Fibroblast of lung (primary cell): ENCODE results near the gene GBA2. TPM values are rescaled to one million over a fixed set of nuclear protein-coding genes. Genes with fewer than 3 reads are reported as not detected.

Experiments used
- DNase-seq, 2 donors: peaks; one replicate each; pipeline versions ENCODE4 v3.0.0 to v3.0.0-alpha.2; 2010; ENCODE audit warnings: low read depth in 2 of 2
- H2AFZ ChIP-seq: 2 replicates; pipeline ENCODE4 v1.5.1; 2012; ENCODE audit warnings: low read length, control low read depth, inconsistent platforms
- H3K27ac ChIP-seq: 2 replicates; pipeline ENCODE4 v1.5.1; 2011; ENCODE audit warnings: low read length, control low read depth; ENCODE audit not compliant: insufficient read depth
- H3K27me3 ChIP-seq: 2 replicates; pipeline ENCODE4 v1.5.1; 2011; ENCODE audit warnings: mild to moderate bottlenecking, low read length; ENCODE audit not compliant: control insufficient read depth, insufficient read depth
- H3K36me3 ChIP-seq: 2 replicates; pipeline ENCODE4 v1.5.1; 2011; ENCODE audit warnings: low read length; ENCODE audit not compliant: control insufficient read depth, insufficient read depth
- H3K4me1 ChIP-seq: 2 replicates; pipeline ENCODE4 v1.5.1; 2011; ENCODE audit warnings: low read length; ENCODE audit not compliant: control insufficient read depth, insufficient read depth; ENCODE audit errors: extremely low read depth
- H3K4me2 ChIP-seq: 2 replicates; pipeline ENCODE4 v1.5.1; 2011; ENCODE audit warnings: low read length, control low read depth; ENCODE audit not compliant: insufficient read depth; ENCODE audit errors: extremely low read depth
- H3K4me3 ChIP-seq, 4 experiments: fragments of 200-600 bp in 1 of 4; sonication (generic) in 1 of 4; replicated peaks in 1 of 4; 2 replicates each; pipeline ENCODE4 v1.5.1; 2011 to 2016; ENCODE audit warnings: low read length in 4 of 4, low read depth in 3 of 4, mild to moderate bottlenecking in 3 of 4, control low read depth in 2 of 4, inconsistent platforms in 1 of 4, mixed read lengths in 1 of 4; ENCODE audit not compliant: insufficient read depth in 1 of 4; ENCODE audit errors: control extremely low read depth in 1 of 4
- H3K79me2 ChIP-seq: 2 replicates; pipeline ENCODE4 v1.5.1; 2012; ENCODE audit warnings: mild to moderate bottlenecking, low read length, inconsistent platforms; ENCODE audit not compliant: control insufficient read depth, insufficient read depth
- H3K9ac ChIP-seq: 2 replicates; pipeline ENCODE4 v1.5.1; 2011; ENCODE audit warnings: mild to moderate bottlenecking, low read length, control low read depth; ENCODE audit not compliant: insufficient read depth
- H3K9me3 ChIP-seq: 2 replicates; pipeline ENCODE4 v1.5.1; 2012; ENCODE audit warnings: low read depth, low read length; ENCODE audit not compliant: control insufficient read depth, insufficient read depth
- H4K20me1 ChIP-seq: 2 replicates; pipeline ENCODE4 v1.5.1; 2011; ENCODE audit warnings: low read length; ENCODE audit not compliant: control insufficient read depth, insufficient read depth; ENCODE audit errors: extremely low read depth
- CTCF ChIP-seq, 2 donors: IDR thresholded peaks in 1 of 2; conservative IDR thresholded peaks in 1 of 2; 1 replicate in 1 of 2; 2 replicates in 1 of 2; pipeline ENCODE4 v1.5.1; 2011 to 2012; ENCODE audit warnings: low read length in 2 of 2, control low read depth in 1 of 2, inconsistent platforms in 1 of 2, low read depth in 1 of 2, mild to moderate bottlenecking in 1 of 2
- EZH2 ChIP-seq: IDR thresholded peaks from 2 replicates; pipeline ENCODE4 v1.5.1; 2012; ENCODE audit warnings: low read length, control low read depth, mild to moderate bottlenecking; ENCODE audit errors: missing control alignments
- polyA plus RNA-seq, 2 donors: library from polyadenylated mRNA; depleted of rRNA in 1 of 2; stranded (reverse) in 1 of 2; unstranded in 1 of 2; fragments of >200 nt; gene quantifications; 2 replicates each; pipeline ENCODE4 v1.2.1, GENCODE V29; 2011 to 2012; ENCODE audit warnings: missing spikeins in 1 of 2
- total RNA-seq: library from RNA; depleted of rRNA; stranded (reverse); fragments of >200 nt; gene quantifications from 2 replicates; pipeline ENCODE4 v1.2.1, GENCODE V29; 2014

The GBA2 gene
- total and polyA plus RNA-seq, 2 donors (not counting 1 experiment from before 2014, with no cell fraction given) = 23.9 to 25.5 TPM

- H3K4me3 ChIP-seq = no peak overlapping the region
- H4K20me1 ChIP-seq = peaks cover 2% of the 10 kb centered on the region
- H3K36me3 ChIP-seq = peaks cover 45% of the 10 kb centered on the region
- H2AFZ ChIP-seq = no peak overlapping the region
- peaks cover under 1% of the 10 kb centered on the region for H3K4me1 ChIP-seq
- TF ChIP-seq EZH2 = no peak
- TF ChIP-seq CTCF (conservative IDR thresholded peaks at IDR 0.05 in 1 of 2, IDR thresholded peaks at IDR 0.05 in 1 of 2; ENCODE audit: low read depth in 1 of 2, low read length in 2 of 2) = no peak
- no peak for DNase-seq
- no peak overlapping the region for H3K9ac ChIP-seq
- no peak overlapping the region for H3K27ac ChIP-seq
- no peaks in the 10 kb centered on the region for H3K27me3 ChIP-seq
- no peak overlapping the region for H3K4me2 ChIP-seq
- peaks cover 16% of the 10 kb centered on the region for H3K79me2 ChIP-seq
- no peaks in the 10 kb centered on the region for H3K9me3 ChIP-seq
Measured at GRCh38 chr9:35741740-35742139, 7.3 kb downstream of the GBA2 start.

- H3K4me3 ChIP-seq = no peak overlapping the region
- TF ChIP-seq EZH2 (no peak), CTCF (conservative IDR thresholded peaks at IDR 0.05 in 1 of 2, IDR thresholded peaks at IDR 0.05 in 1 of 2; ENCODE audit: low read depth in 1 of 2, low read length in 2 of 2) (no peak)
Measured at GRCh38 chr9:35740243-35740642, 8.8 kb downstream of the GBA2 start.

GRCh38 chr9:35738924-35739323 is 10.1 kb downstream of the GBA2 start:
- no peaks in the 10 kb centered on the region for H3K9me3 ChIP-seq
- H4K20me1 ChIP-seq = no peaks in the 10 kb centered on the region
- no peak overlapping the region for H2AFZ ChIP-seq
- no peaks in the 10 kb centered on the region for H3K27me3 ChIP-seq
- no peak overlapping the region for H3K4me2 ChIP-seq
- H3K36me3 ChIP-seq = peaks cover 54% of the 10 kb centered on the region
- peaks cover 10% of the 10 kb centered on the region for H3K79me2 ChIP-seq
- no peak overlapping the region for H3K9ac ChIP-seq
- no peak overlapping the region for H3K27ac ChIP-seq
- H3K4me3 ChIP-seq = no peak overlapping the region
- no peak for TF ChIP-seq CTCF (conservative IDR thresholded peaks at IDR 0.05 in 1 of 2, IDR thresholded peaks at IDR 0.05 in 1 of 2; ENCODE audit: low read depth in 1 of 2, low read length in 2 of 2)
- TF ChIP-seq EZH2 = no peak
- peaks cover 5% of the 10 kb centered on the region for H3K4me1 ChIP-seq
- no peak for DNase-seq

More at GRCh38 chr9:35740243-35740642, 8.8 kb downstream of the GBA2 start:
- Histone ChIP-seq H3K9me3 (no peaks in the 10 kb centered on the region), H3K4me1 (no peaks in the 10 kb centered on the region), H3K79me2 (peaks cover 6% of the 10 kb centered on the region), H4K20me1 (no peaks in the 10 kb centered on the region), H3K9ac (no peak overlapping the region), H3K36me3 (peaks cover 57% of the 10 kb centered on the region), H3K4me2 (no peak overlapping the region), H2AFZ (no peak overlapping the region), H3K27ac (no peak overlapping the region), H3K27me3 (no peaks in the 10 kb centered on the region)
- no peak for DNase-seq
